ENCODE measurements around the gene KIAA0753.
"Not testable (repeated sequence)": the region's sequence is repeated elsewhere in the genome, so short reads cannot be mapped to it uniquely, and the experiment has no call there.

The KIAA0753 gene

DNA sequence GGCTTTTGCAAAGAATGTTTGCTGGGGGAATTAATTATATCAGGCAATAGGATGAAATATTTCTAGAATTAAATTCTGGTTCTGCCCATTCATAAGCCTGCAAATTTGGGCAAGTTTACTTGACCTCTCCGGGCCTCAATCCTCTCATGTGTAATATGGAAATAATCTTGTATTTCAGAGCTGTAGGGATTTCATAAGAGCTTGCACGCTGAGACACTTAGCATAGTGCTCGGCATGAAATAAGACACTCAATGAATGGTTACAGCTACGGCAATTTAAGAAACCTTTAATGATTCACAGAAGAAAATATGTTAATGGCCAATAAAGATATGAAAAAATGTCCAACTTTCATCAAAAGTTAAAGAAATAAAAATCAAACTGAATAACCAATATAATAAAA lies 43.6 kb downstream of the KIAA0753 start:
- DNase-seq (ENCODE audit: low spot score) = no peak

GRCh38 chr17:6596511-6596910 lies 44.0 kb downstream of the KIAA0753 start:
- DNase-seq (ENCODE audit: low spot score) = no peak

DNA sequence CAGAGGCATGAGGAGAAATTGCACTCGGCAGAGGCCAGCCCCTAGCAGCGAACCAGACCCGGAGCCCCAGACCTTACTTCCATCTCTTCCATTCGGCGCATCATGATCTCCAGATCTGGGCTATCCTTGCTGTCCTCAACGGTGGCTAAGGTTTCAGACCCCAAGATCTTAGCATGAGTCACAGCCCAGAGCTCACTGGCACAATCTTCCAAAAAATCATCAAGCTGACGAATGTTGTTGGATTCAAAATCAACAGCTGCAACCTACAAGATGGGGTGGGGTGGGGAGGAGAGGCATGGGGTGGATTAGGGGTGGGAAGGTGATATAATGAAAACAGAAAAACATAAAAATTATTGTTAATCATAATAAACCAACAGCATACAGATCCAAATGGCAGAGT lies 44.4 kb downstream of the KIAA0753 start:
- no peak for DNase-seq (ENCODE audit: low spot score)

GRCh38 chr17:6593371-6593770 lies 47.1 kb downstream of the KIAA0753 start:
- not testable (repeated sequence) for DNase-seq (ENCODE audit: low spot score)

DNA sequence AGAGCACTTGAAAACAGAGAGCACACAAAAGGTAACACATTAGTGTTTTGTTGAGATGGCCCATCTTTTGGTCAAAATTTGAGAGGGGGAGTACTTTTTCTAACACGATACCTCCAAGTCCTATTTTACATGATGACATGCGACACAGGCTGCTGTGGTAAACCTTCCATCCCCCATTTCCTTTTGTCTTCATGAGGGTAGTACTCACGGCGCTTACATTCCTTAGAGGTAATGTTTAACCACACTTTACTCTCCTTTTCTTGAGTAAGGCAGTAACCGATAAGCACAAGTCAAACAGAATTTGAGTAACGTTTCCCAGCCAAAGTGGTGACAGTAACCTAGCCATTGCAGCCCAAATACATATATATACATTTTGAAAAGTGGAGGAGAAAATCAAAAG lies 48.3 kb downstream of the KIAA0753 start:
- peak; percentile 28 for DNase-seq (ENCODE audit: low spot score)

- no peak for DNase-seq (ENCODE audit: low spot score)
Observed at GRCh38 chr17:6591599-6592158, 48.8 kb downstream of the KIAA0753 start.

DNA sequence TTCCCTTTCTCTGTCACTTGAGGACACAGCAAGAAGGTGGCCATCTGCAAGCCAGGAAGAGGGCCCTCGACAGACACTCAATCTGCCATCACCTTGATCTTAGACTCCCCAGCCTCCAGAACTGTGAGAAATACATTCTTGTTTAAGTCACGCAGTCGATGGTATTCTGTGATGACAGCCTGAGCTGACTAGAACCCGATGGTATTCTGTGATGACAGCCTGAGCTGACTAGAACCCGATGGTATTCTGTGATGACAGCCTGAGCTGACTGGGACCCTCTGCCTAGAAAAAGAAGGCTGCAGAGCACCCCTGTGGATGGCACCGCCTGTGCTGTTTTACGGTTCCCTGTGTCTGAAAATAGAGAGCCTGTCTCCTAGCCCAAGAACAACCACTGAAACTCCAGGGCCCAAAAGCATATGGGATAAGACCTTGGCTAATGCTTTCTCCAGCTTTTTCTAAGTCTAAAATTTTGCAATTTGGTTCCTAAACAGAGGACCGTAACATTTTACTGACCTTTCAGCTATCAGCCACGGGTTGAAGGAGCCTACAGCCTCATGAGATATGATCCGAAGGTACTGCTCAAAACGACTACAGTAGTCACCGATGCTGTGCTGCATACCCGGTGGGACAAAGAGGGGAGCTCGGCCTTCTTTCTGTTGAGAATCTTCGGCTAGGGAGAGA lies 51.1 kb downstream of the KIAA0753 start:
- DNase-seq (ENCODE audit: low spot score) = no peak

DNA sequence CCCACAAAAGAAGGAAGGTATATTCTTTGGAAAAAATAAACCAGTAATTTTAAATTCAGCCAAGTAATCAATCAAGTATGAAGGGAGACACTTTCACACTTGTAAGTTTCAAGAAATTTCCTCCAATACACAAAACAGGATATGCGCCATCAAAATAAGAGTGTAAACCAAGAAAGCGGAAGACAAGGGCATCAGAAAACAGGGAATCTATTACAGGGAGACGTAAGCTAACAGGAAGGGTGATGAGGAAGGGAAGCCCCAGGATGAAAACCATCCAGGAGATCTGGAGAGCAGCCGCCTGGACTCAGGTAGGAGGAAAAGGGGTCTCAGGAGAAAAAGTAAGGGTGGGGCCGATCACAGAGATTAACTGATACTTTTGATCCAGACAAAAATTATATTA lies 52.3 kb downstream of the KIAA0753 start:
- DNase-seq (ENCODE audit: low spot score) = no peak

GRCh38 chr17:6587310-6587709 lies 53.2 kb downstream of the KIAA0753 start:
- DNase-seq (ENCODE audit: low spot score) = no peak

DNA sequence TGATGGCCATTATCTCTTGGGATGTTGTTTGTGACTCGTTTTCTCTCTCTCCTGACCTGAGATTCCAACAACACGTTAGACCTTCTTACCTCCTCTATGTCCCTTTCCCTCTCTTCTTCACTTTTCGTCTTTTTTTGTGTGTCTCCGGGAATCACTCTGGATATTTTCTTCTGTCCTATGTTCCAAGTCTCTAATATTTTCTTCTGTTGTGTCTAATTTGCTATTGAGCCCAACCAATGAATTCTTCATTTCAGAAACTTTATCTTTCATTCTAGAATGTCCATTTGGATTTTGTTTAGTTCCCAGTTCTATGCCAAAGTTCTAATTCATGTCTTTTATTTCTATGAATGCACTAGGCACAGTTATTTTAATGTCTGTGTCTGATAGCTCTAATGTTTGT lies 57.1 kb downstream of the KIAA0753 start:
- DNase-seq (ENCODE audit: low spot score) = no peak

- DNase-seq (ENCODE audit: low spot score) = no peak
Observed at GRCh38 chr17:6580625-6581024, 59.9 kb downstream of the KIAA0753 start.

- no peak for DNase-seq (ENCODE audit: low spot score)
Observed at GRCh38 chr17:6578491-6578890, 62.0 kb downstream of the KIAA0753 start.

- no peak for DNase-seq (ENCODE audit: low spot score)
Observed at GRCh38 chr17:6577686-6578263, 62.7 kb downstream of the KIAA0753 start.

DNA sequence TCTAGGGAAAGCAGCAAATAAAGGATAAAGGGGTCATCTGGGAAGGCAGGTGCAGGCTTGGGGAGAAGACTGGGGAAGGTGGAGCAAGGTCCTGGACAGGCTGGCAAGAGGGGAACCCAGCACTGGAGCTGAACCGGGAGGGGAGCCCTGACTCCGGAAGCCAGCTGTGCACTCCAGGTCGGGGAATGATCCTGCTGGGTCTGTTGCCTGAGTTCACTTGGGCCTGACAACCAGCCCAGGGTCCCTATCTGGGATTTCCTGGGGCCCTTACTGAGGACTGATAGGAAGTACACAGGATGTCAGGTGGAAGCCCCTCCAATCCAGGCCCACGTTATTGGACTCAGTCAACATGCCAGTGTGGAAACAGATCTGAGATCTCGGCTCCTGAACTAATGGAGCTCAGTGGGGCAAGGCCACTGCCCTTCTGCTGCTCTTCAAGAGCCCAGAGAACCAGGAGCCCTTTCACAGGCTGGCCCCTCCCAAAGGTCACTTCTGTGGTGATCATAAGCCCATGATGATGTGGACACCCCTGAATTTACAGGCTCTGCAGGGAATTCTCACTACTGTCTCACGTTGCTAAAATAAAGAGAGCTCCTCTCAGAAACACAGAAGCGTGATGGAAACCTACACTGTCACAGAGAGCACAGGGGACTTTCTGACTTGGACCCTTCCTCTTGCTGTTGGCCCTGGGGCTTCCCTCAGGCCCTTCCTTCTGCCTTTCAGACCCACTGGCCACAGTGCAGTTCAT lies 64.3 kb downstream of the KIAA0753 start:
- DNase-seq (ENCODE audit: low spot score) = no peak

- DNase-seq (ENCODE audit: low spot score) = no peak
Observed at GRCh38 chr17:6575596-6575988, 64.9 kb downstream of the KIAA0753 start.

- no peak for DNase-seq (ENCODE audit: low spot score)
Observed at GRCh38 chr17:6574687-6575595, 65.6 kb downstream of the KIAA0753 start.

GRCh38 chr17:6573982-6574686 lies 66.4 kb downstream of the KIAA0753 start:
- DNase-seq (ENCODE audit: low spot score) = no peak

DNA sequence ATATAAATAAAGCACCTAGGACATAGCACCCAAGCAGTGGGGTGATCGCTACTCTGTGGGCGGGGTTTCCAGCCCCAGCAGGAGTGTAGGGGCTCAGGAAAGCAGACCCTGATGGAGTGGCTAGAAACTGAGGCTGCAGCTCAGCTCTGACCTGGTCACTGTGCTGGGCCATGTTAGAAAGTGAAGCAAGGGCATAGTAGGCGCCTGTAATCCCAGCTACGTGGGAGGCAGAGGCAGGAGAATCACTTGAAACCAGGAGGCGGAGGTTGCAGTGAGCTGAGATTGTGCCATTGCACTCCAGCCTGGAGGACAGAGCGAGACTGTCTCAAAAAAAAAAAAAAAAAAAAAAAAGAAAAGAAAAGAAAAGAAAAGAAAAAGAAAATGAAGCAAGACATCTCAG lies 67.0 kb downstream of the KIAA0753 start:
- DNase-seq (ENCODE audit: low spot score) = not testable (repeated sequence)

DNA sequence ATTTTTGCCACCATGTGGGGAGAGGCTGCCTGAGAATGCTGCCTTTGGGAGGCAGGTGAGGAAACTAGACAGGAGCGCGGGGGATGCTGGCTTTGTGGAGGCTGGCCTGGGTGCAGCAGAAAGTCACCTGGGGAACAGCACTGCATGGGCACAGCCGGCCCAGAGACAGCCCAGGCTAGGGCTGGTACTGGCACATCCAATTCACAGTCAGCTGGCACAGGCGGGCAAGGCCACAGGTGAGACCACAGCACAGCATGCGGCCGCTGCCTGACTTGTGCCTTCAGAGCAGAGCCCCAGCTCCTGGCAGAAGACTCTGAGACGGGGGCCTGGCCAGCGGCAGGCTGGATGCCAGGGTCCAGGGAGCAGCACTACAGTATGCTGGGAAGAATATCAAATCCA lies 67.5 kb downstream of the KIAA0753 start:
- DNase-seq (ENCODE audit: low spot score) = no peak

GRCh38 chr17:6571452-6571781 lies 69.1 kb downstream of the KIAA0753 start:
- DNase-seq (ENCODE audit: low spot score) = no peak

GRCh38 chr17:6570731-6571451 lies 69.6 kb downstream of the KIAA0753 start:
- no peak for DNase-seq (ENCODE audit: low spot score)

Data from HuH-7 (cell line).